ENCODE data around the gene TPRG1L. TPM values are rescaled to one million over a fixed set of nuclear protein-coding genes. Genes with fewer than 3 reads are reported as not detected.
"Not testable (repeated sequence)": the region's sequence is repeated elsewhere in the genome, so short reads cannot be mapped to it uniquely, and the experiment has no call there.

Gene TPRG1L
- polyA plus RNA-seq, 3 donors from 2014 or later = 36.2 to 43.4 (median 40.3) TPM

- Mint-ChIP-seq H3K4me3 (no peak overlapping the region), H3K4me1 (peaks cover 41 to 63% of the 10 kb centered on the region in 2 donors), H3K27ac (peak overlapping the region in 2 of 6 donors; percentile 51 to 74), H3K9me3 (peaks cover 0 to 1% (median 0%) of the 10 kb centered on the region in 6 donors), H3K27me3 (ENCODE audit: low read depth in 3 of 3) (peaks cover 3 to 11% (median 7%) of the 10 kb centered on the region in 3 donors), H3K36me3 (no peaks in the 10 kb centered on the region)
- DNase-seq = no peak
Observed at GRCh38 chr1:3620708-3621107, 4.1 kb upstream of the TPRG1L start.

DNA sequence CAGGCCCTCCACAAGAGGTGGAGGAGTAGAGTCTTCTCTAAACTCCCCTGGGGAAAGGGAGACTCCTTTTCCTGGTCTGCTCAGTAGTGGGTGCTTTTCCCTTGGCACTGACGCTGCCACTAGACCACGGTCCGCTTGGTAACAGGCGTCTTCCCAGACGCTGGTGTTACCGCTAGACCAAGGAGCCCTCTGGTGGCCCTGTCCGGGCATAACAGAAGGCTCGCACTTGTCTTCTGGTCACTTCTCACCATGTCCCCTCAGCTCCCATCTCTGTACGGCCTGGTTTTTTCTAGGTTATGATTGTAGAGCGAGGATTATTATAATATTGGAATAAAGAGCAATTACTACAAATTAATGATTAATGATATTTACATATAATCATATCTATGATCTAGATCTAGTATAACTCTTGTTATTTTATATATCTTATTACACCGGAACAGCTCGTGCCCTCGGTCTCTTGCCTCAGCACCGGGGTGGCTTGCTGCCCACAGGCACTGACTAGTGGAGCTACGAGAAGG, 3.6 kb upstream of the TPRG1L start:
- not testable (repeated sequence) for H3K36me3 Mint-ChIP-seq, H3K9me3 Mint-ChIP-seq
- Mint-ChIP-seq H3K4me1 (peaks cover 46 to 68% of the 10 kb centered on the region in 2 donors), H3K27me3 (ENCODE audit: low read depth in 3 of 3) (peaks cover 3 to 15% (median 7%) of the 10 kb centered on the region in 3 donors), H3K27ac (peak overlapping the region in 3 of 6 donors; percentile 3 to 53 (median 52)), H3K4me3 (peak overlapping the region in 1 of 5 donors; percentile 58)
- peak in 2 of 3 donors; percentile 29 to 34 for DNase-seq

- not testable (repeated sequence) for H3K9me3 Mint-ChIP-seq, H3K36me3 Mint-ChIP-seq, DNase-seq
- peaks cover 3 to 16% (median 7%) of the 10 kb centered on the region in 3 donors for H3K27me3 Mint-ChIP-seq (ENCODE audit: low read depth in 3 of 3)
- H3K4me1 Mint-ChIP-seq = peaks cover 47 to 70% of the 10 kb centered on the region in 2 donors
- peak overlapping the region; percentile 36 to 95 (median 74) for H3K4me3 Mint-ChIP-seq
- H3K27ac Mint-ChIP-seq = peak overlapping the region; percentile 13 to 97 (median 92)
Observed at GRCh38 chr1:3622102-3622501, 2.7 kb upstream of the TPRG1L start.

GRCh38 chr1:3623441-3624199, 1.2 kb upstream of the TPRG1L start:
- Mint-ChIP-seq H3K27ac (peak overlapping the region; percentile 86 to 97 (median 95)), H3K4me3 (peak overlapping the region; percentile 94 to 97 (median 95)), H3K4me1 (peaks cover 47 to 70% of the 10 kb centered on the region in 2 donors), H3K9me3 (peaks cover 0 to 1% (median 0%) of the 10 kb centered on the region in 6 donors), H3K27me3 (ENCODE audit: low read depth in 3 of 3) (peaks cover 3 to 14% (median 7%) of the 10 kb centered on the region in 3 donors), H3K36me3 (peaks cover 0 to 3% (median 3%) of the 10 kb centered on the region in 3 donors)
- DNase-seq = no peak

DNA sequence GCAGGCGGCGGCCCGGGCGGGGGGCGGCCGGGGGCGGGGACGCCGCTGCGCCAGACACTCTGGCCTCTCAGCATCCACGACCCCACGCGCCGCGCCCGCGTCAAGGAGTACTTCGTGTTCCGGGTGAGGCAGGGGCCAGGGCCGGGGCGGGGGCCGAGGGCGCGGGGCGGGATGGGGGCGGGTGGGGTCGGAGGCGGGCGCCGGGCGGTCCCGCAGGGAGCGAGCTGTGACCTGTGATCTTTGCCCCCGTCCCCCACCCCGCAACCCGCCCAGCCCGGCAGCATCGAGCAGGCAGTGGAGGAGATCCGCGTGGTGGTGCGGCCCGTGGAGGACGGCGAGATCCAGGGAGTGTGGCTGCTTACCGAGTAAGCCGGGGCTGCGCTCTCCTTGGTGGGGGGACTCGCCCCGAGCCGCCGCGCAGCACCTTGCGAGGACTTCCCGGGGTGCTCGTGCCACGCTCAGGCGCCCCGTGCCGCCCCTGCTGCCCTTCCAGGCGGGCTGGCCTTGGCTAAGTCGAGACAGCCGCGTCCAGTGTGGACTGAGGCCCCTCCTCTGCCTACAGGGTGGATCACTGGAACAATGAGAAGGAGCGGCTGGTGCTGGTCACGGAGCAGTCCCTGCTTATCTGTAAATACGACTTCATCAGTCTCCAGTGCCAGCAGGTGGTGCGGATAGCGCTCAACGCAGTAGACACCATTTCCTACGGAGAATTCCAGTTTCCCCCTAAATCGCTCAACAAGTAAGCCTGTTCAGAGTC, 514 bp downstream of the TPRG1L start:
- Mint-ChIP-seq H3K9me3 (peaks cover 0 to 1% (median 0%) of the 10 kb centered on the region in 6 donors), H3K27ac (peak overlapping the region; percentile 80 to 97 (median 90)), H3K36me3 (peaks cover 0 to 3% (median 3%) of the 10 kb centered on the region in 3 donors), H3K27me3 (ENCODE audit: low read depth in 3 of 3) (peaks cover 3 to 14% (median 7%) of the 10 kb centered on the region in 3 donors), H3K4me1 (peaks cover 42 to 56% of the 10 kb centered on the region in 2 donors), H3K4me3 (peak overlapping the region; percentile 94 to 97 (median 95))
- no peak for DNase-seq

DNA sequence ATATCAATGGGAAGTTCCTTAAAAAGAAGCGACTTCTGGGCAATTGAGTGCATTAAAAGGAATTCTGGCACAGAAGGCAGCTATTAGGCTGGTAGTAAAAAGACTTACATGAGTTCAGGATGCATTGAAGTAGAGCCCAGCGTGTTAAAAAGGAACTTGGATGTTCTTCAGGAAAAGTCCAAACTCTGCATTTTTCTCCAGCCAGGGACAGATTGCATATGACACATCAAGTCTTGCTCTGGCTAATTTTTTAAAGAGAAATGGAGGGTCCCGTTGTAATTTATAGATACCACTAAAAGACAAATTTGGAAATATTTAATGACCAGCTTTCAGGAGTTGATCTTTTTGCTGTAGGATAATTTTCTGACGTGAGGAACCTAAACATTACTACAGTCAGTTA, 1.2 kb downstream of the TPRG1L start:
- H3K4me1 Mint-ChIP-seq = peaks cover 37 to 49% of the 10 kb centered on the region in 2 donors
- peaks cover 3 to 16% (median 7%) of the 10 kb centered on the region in 3 donors for H3K27me3 Mint-ChIP-seq (ENCODE audit: low read depth in 3 of 3)
- H3K27ac Mint-ChIP-seq = peak overlapping the region; percentile 74 to 97 (median 83)
- H3K4me3 Mint-ChIP-seq = peak overlapping the region; percentile 78 to 94 (median 82)
- DNase-seq = no peak
- peaks cover 0 to 1% (median 0%) of the 10 kb centered on the region in 6 donors for H3K9me3 Mint-ChIP-seq
- peaks cover 0 to 3% (median 3%) of the 10 kb centered on the region in 3 donors for H3K36me3 Mint-ChIP-seq

GRCh38 chr1:3627515-3628253, 2.9 kb downstream of the TPRG1L start:
- H3K27me3 Mint-ChIP-seq (ENCODE audit: low read depth in 3 of 3) = peaks cover 3 to 16% (median 7%) of the 10 kb centered on the region in 3 donors
- peaks cover 0 to 1% (median 0%) of the 10 kb centered on the region in 6 donors for H3K9me3 Mint-ChIP-seq
- no peak for DNase-seq
- H3K36me3 Mint-ChIP-seq = peaks cover 0 to 3% (median 3%) of the 10 kb centered on the region in 3 donors
- no peak overlapping the region for H3K4me3 Mint-ChIP-seq
- peak overlapping the region in 2 of 6 donors; percentile 46 to 53 for H3K27ac Mint-ChIP-seq
- peaks cover 28 to 32% of the 10 kb centered on the region in 2 donors for H3K4me1 Mint-ChIP-seq

- Mint-ChIP-seq H3K27me3 (ENCODE audit: low read depth in 3 of 3) (peaks cover 3 to 16% (median 5%) of the 10 kb centered on the region in 3 donors), H3K36me3 (peaks cover 3% of the 10 kb centered on the region in 3 donors), H3K4me3 (no peak overlapping the region), H3K27ac (no peak overlapping the region), H3K4me1 (peaks cover 20 to 25% of the 10 kb centered on the region in 2 donors), H3K9me3 (peaks cover 0 to 1% (median 0%) of the 10 kb centered on the region in 6 donors)
- no peak for DNase-seq
Observed at GRCh38 chr1:3628445-3628844, 3.6 kb downstream of the TPRG1L start.

GRCh38 chr1:3629561-3630160, 4.8 kb downstream of the TPRG1L start:
- Mint-ChIP-seq H3K4me1 (peaks cover 9 to 12% of the 10 kb centered on the region in 2 donors), H3K36me3 (peaks cover 3% of the 10 kb centered on the region in 3 donors), H3K9me3 (peaks cover 0 to under 1% (median 0%) of the 10 kb centered on the region in 6 donors), H3K27ac (peak overlapping the region in 1 of 6 donors; percentile 7), H3K27me3 (ENCODE audit: low read depth in 3 of 3) (peaks cover 1 to 15% (median 1%) of the 10 kb centered on the region in 3 donors), H3K4me3 (no peak overlapping the region)
- DNase-seq = no peak

- peak overlapping the region in 1 of 6 donors; percentile 34 for H3K27ac Mint-ChIP-seq
Observed at GRCh38 chr1:3630161-3630611, 5.4 kb downstream of the TPRG1L start.

GRCh38 chr1:3630914-3631313, 6.1 kb downstream of the TPRG1L start:
- H3K9me3 Mint-ChIP-seq = no peaks in the 10 kb centered on the region
- H3K27ac Mint-ChIP-seq = no peak overlapping the region
- H3K4me3 Mint-ChIP-seq = no peak overlapping the region
- peaks cover 5% of the 10 kb centered on the region in 2 donors for H3K4me1 Mint-ChIP-seq
- H3K36me3 Mint-ChIP-seq = peaks cover 3 to 9% (median 3%) of the 10 kb centered on the region in 3 donors
- no peak for DNase-seq
- peaks cover 0 to 5% (median 0%) of the 10 kb centered on the region in 3 donors for H3K27me3 Mint-ChIP-seq (ENCODE audit: low read depth in 3 of 3)

More at GRCh38 chr1:3630161-3630611, 5.4 kb downstream of the TPRG1L start:
- Mint-ChIP-seq H3K4me3 (no peak overlapping the region), H3K4me1 (peaks cover 9 to 10% of the 10 kb centered on the region in 2 donors), H3K36me3 (peaks cover 3 to 7% (median 3%) of the 10 kb centered on the region in 3 donors), H3K9me3 (no peaks in the 10 kb centered on the region), H3K27me3 (ENCODE audit: low read depth in 3 of 3) (peaks cover 0 to 12% (median 0%) of the 10 kb centered on the region in 3 donors)
- DNase-seq = no peak
